GM19452 (cell line): ENCODE results near the gene ATRN.

Source experiments
- ATAC-seq: cut with Tn5 transposase; IDR thresholded peaks from one replicate; pipeline ENCODE4 v1.9.1; 2021; ENCODE audit not compliant: unreplicated experiment

ATRN gene

DNA sequence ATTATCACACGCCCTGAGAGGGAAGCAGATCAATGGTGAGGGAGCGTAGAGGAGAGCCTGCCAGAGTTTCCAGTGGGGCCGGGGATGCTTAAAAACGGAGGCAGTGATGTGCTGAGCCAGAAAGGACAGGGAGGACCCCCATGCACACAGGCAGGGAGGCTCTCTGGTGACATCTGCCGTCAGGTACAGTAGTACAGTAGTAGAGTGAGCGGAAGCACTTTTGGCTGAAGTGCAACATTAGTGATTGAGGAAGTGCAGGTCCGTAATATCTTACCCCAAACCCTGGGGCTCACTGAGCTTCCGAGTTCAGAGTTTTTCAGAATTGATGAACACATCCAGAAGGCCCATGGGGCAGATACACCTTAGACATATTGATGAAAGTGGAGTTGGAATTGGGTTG lies 150.3 kb downstream of the ATRN start:
- no peak for ATAC-seq

DNA sequence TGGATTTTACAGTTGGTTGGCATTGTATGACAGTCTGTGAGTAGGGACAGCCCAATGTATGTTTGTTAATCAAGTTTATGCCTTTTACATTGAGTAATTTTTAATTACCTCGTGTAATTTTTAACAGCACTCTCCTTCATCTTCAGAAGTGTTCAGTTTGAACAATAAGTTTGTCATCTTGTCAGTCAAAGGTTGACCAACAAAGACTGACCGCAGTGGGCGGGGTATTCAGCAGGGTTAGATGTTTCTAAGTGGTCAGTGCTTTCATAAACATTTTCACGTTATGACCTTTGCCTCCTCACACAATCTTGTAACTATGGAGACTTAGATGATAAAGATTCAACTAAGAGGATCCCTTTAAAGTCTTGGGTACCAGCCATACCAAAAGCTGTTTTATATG lies 151.6 kb downstream of the ATRN start:
- no peak for ATAC-seq

DNA sequence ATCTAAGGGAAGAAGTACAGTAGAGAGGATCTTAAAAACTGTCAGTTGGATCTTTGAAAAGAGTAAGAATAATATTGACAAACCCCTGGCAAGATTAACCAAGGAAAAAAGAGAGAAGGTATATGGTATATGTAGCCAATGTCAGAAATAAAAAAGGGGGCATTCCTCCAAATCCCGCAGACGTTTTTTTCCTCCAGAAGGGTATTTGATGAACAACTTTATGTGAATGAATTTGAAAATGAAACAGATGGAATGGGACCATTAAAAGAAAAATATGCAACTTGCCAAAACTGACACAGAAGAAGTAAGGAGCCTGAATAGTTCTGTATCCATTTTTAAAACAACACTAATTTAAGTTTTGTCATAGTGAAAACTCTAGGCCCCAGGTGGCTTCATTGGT lies 156.7 kb downstream of the ATRN start:
- ATAC-seq: no peak

DNA sequence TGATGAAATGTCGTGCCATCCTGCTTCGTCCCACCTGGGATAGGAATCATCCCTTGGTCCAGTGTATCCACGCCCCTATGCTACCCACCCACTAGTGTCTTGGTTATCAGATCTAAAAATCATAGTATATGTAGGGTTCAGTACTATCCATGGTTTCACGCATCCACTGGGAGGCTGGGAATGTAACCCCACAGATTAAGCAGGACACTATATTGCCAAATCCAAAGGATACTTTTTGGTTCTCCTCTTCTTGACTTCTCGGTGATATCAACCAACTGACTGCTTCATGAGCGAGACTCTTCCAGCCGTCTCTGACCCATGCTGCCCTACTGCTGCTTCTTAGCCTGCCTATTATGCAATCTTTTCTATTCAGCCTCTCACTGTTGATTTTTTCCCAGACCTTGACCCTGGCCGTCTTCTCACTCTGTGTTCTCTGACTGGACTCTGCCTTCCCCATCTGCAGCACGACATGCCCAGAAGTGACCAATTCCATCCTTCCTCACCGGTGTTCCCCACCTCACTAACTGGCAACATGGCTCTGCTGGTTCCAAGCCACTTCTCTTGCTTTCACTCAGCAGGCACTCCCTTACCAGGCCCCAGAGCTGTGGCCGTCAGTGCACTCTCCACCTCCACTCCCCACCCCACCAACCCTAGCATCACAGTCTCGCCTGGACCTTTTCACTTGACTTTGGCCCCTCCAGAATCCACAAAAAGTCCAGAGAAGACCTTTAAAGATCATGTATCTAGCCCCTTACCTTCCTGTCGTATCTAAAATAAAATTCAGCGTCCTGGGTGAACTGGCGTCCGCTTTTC lies 157.9 kb downstream of the ATRN start:
- no peak for ATAC-seq

DNA sequence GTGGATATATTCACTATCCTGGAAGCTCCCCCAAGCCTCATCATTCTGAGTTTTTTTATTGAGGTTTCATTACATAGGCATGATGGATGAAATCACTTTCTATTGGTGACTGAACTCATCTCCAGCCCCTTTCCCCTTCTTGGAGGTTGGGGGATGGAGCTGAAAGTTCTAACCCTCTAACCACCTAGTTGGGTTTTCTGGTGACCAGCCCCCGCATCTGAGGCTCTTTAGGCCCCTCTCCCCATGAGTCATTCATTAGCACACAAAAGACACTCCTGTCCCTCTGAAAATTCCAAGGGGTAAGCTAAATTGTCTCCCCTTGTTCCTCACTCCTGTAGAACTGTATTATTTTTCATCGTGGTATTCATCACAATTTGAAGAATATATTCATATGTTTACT lies 159.1 kb downstream of the ATRN start:
- ATAC-seq: no peak

DNA sequence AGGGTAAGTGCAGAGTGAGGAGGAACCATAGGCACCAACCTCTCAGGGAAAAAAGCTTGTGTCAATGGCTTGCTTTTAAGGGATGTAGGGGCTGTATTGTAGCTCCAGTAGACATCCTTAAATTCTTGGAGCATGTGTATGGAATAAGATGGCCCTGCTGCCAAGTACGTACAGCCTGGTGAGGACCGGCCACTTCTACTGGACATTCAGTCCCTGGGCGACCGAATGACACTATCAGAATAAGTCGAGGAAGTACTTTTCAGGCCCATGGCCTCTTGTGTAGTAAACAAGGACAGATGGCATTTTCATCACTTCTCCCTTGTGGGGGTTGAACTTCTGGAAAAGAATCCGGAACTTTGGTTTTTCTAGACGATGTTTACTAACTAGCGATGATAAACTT lies 159.6 kb downstream of the ATRN start:
- ATAC-seq: no peak

DNA sequence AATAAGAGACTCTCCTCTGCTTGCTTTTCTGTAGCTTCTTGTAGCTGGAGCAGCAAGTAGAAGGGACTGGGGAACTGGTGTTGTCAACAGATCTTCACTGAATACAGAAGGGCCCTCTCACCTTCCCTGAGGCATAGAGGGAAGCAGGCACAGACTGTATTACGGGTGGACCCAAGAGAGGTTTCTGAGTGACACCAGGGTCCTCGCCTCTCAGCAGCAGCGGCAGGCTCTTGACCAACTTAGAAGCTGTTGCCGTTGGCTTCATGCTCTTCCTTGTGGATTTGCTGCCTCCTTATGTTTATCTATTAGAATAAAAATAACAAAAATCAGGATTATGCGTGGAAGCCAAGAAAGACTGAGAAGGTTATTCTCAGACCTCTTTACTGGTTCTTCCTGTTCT lies 160.7 kb downstream of the ATRN start:
- no peak for ATAC-seq

DNA sequence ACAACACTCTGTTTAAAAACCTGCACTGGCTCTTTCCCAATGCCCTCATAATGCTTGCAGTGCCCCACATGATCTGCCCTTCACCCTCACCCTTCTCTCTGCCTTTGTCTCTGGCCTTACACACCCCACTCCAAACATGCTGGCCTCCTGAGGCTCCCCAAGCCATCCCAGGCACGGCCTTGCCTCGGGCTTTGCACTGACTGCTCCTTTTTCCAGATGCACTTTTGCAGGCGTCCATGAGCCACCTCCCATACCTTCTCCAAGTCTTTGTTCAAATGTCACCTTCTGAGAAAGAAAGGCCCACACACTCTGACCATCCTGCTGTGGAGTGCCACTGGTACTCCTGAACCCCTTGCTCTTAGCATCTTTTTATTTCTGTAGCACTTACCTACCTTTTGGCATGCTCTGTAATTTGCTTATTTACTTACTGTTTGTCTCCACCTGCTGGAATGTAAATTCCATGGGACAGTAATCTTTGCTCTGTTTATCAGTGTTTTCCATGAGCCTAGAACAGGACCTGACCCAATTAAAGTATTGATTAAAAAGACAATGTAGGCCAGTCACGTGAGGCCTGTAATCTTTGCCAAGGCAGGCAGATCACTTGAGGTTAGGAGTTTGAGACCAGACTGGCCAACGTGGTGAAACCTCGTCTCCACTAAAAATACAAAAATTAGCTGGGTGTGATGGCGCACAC lies 161.6 kb downstream of the ATRN start:
- no peak for ATAC-seq

DNA sequence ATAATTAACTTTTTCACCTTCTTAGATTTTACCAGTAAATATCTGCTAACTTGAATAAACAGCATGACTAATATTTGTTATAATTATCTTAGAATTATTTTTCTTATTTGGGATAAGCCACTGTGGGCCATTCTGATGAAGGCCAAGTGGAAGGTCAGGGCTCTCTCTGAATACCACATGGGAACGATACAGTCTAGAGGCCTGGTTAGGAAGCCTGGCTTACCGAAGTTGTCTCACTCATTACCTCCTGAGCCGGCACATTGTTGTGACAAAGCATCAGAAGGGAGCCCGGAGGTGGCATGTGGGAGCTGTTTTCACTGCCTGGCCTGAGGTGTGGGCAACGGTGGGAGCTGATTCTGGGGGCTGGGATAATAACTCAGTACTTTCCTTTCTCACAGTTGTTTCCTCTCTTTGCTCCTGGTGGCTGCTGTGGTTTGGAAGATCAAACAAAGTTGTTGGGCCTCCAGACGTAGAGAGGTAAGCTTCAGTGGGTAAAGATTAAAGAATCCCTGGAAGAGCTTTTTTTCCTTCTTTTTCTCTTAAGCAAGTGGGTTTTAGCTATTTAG lies 163.2 kb downstream of the ATRN start:
- ATAC-seq: no peak

DNA sequence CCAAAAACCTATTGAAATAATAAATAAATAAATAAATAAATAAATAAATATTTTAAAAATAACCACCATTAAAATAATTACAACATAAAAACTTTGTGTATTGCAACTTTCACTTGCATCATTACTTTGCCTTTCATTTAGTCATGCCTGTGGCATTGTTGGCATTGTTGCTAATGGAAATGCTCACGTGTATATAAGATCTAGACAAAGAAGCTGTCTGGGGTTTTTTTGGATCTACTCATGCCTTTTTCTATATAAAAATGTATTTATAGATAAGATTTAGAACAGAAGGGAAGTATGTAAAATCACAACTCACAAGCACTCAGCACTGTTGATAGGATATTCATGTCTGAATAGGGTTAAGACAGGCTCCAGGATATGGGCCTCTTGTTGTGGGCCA lies 164.5 kb downstream of the ATRN start:
- ATAC-seq: no peak

DNA sequence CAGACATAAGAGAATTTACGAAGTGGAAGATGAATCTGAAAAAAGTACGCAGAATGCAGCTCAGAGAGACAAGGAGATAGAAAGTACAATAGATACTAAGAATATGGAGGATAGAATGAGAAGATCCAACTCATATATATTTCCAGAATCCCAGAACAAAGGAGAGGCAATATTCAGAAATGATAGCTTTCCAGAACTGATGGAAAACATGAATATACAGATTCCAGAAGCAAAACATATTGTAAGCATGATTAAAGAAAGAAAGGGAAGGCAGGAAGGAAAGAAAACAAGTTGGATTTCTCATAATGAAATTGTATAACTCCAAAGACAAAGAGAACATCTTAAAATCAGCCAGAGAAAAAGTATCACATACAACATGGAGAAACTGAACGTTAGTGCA lies 169.4 kb downstream of the ATRN start:
- no peak for ATAC-seq

DNA sequence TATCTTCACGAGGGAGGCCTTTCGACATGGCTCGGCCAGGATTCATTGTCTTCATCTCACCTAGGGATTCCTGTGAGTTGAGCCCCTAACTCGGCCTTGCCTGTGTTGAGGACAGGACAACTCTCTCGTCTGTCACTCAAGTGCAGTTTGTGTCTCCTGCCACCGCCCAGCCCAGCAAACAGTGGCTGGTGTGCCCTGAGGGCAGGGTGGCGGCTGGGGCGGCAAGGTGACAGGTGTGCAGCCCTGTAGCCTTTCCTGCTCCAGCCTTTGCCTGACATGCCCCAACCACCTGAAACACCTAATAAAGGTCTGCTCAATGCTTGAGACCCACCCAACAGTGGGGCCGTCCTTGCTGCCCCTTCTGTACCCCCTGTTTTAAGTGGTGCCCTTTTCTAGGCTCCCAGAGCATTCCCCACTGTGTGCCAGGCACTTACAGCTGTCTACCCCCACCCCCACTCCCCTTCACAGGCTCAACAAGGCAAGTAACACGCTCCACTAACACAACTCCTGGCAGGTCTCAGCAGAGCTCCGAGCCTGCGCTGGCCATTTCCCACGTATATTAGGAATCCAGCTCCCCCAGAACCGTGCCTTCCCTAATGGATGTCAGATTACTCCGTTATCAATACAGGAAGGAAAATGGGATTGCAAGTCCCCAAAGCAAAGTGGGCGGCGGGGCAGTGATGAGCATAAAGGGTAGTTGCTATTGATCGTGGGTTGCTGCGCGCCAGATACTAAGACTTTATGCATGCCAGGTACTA lies 174.7 kb downstream of the ATRN start:
- no peak for ATAC-seq

DNA sequence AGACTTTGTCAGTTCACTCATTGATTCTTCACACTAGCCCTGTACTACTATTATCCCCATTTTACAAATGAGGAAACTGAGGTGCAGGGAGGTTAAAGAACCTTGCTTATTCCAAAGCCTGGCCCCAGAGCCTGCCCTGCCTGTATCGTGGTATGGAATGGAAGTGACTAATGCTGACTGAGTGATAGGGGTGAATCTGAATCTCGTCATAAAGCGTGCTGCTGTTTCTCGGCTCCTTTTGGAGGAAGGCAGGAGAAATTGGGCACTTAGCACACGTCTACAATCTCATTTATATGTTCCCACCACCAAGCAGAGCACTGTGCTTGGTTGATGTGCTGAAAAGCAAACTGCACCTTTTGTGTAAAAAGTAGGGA lies 175.2 kb downstream of the ATRN start:
- ATAC-seq: no peak

DNA sequence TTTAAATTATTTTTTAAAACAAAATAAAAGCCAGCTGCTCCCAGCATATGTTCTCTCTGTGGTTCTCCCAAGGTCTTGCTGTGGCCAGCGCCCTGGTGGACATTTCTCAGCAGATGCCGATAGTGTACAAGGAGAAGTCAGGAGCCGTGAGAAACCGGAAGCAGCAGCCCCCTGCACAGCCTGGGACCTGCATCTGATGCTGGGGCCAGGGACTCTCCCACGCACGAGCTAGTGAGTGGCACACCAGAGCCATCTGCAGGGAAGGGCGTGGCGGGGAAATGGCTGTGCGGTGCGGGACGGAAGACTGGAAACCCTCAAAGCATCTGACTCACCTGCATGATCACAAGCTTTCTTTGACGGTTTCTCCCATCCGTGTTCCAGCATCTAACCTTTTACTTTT lies 175.8 kb downstream of the ATRN start:
- ATAC-seq: no peak

DNA sequence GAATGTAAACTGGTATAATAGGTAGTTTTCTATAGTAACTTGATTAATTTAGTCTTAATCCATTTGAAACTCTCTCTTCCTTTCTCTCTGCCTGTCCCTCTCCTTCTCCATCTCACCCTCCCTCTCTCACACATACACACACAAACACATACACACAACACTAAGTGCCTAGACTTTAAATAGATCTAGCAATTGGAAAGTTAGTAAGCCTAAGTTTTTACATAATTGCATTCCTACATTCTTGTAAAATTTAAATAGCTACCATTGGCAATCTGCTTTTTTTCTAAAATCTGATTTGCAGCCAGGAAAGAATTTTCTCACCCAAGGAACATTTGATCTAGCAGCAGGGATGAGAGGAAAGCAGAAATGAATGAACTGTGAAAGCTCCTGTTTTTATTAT lies 176.7 kb downstream of the ATRN start:
- no peak for ATAC-seq

DNA sequence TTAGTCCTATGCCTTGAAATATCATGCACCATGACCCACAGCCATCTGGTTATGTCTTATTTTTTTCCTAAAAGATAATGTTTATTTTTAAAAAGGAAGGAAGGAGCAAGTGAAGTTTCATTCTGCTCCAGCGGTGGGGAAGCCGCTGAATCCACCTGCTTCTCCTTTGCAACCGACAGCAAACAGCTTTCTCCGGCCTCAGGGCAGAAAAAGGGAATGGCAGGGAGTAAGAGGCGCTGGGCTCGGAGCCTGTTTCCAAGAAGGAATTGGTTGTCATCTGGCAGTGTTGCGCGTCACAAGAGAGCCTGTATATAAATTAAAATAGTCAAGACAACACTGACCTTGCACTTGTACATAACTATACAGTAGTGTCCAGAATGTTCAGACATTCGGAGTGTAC lies 178.1 kb downstream of the ATRN start:
- ATAC-seq: no peak

DNA sequence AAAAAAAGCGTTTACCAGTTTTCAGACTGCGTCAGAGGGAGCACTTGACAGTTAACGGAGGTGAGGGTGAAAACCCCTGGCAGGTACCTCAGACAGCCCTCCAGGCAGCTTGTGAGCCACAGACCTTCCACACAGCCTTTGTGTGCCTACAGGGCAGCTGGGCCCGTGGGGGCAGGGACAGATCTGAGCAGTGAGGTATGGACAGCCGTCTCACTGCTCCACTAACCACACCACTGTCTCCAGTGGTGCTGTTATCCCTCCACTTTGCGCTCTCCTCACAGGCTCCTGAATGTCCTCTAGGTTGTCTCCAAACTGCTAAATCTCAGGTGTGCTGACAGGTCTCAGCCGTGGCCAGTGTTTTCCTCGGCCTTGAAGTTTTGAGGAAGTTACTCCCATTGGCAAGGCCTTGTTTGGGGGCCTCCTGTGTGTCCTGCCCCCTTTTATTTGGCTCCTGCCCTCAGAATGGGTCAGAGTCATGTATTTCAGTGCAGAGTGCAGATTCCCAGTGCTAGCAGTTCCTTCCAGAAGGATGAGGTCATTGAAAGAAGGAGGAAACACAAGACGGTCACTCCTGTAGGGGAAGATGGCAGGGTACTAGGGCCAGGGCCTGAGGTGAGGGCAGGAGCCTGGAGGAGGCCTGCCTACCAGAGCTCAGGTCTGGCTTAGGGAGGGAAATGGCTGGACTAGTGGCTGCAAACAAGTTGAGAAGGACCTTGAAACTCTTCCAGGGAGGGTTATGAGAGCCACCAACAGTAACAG lies 180.6 kb downstream of the ATRN start:
- no peak for ATAC-seq

DNA sequence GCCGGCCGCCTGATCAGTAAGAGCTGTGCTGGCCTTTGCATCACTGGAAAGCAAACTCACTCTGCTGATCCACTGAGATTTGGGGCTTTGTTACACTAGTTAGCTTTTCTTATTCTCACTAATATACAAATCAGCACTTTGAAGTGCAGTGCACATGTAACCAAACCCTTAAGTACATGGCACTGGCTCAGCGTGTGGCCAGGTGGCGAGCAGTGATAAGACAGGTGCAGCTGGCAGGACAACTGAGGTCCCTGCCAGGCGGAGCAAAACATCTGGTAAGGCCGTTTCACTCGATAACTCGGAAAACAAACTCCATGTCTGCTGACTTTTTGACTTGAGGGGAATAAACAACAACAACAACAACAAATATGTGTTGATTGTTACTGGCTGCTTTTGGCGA lies 181.4 kb downstream of the ATRN start:
- ATAC-seq: no peak

DNA sequence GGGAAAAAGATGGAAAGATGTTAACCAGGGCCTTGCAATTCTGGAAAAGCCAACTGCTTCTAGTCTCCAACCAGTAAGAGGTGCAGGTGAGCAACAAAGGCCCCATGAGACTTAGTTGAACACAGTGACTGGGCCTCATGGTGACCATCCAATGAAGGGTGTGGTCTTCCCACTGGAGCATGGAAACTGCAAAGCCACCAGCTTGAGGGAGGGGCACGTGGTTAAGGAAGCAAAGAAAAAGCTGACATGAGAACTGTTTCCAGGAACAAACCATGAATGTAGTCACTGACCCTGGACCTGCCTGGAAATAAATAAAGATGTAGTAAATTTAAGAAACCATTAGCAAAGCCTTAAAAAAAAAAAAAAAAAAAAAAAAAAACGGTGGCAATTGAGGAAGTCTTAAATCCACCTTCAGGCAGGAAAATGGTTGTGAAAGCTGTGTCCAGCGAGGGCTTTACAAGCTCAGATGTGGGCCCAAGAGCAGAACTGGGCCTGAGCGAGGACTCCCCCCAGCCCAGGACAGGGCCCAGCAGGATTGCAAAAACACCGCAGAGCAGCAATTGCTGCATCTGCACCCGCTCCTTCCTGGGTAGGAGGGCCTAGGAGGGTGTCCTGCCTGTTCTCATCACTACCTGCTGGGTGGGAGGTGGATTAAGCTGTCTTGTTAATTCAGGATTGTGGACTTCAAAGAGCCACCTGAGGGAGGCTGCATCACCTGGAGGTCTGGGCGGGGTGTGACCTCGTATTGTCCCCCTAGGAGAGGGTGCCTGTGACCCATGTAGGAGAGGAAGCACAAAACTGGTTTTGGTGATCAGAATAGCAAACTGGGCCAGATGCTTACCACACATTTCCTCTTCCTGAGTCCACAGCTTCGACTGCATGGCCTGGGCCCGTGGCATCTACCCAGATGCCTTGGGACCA lies 182.1 kb downstream of the ATRN start:
- no peak for ATAC-seq

DNA sequence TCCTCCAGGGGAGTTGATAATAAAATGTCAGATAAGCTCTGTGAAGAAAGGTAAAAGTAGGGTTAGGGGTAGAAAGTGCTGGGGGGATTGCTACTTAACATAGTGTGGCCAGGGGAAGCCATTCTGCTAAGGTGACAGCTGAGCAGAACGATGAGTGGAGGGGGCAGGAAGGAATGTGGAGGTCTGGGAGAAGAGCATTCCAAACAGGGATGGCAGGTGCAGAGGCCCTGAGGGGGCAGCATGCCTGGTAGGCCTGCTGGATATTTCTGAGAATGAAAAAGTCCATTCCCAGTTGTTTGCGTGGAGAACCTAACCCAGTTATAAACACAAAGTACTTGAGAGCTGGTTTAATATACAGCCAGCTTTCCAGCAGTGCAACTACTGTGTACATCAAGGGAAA lies 183.1 kb downstream of the ATRN start:
- no peak for ATAC-seq
